Measurements from ENCODE around the gene EEF1AKMT4. TPM values are rescaled to one million over a fixed set of nuclear protein-coding genes. Genes with fewer than 3 reads are reported as not detected.
A peak's percentile ranks its signal among the peaks of the same experiment; 100 is the strongest.

EEF1AKMT4 gene
- total RNA-seq, 1 donor from 2014 or later, result 0.49 TPM

Small RNA genes lying within 50 kb of the gene (small RNA-seq; reads per million reads assigned to genes)
- gene MIR1224 (ENCODE audit: low replicate concordance), result 0.83 reads per million, percentile 69 among the genes with 10 or more reads in this experiment

Other genes starting within 250 kb of the EEF1AKMT4 start
- gene ABCC5, start 231.8 kb upstream of the EEF1AKMT4 start, total RNA-seq, result 37.1 TPM
- not detected for gene HTR3D, start 217.9 kb upstream of the EEF1AKMT4 start, total RNA-seq
- not detected for gene HTR3C, start 196.6 kb upstream of the EEF1AKMT4 start, total RNA-seq
- not detected for gene HTR3E, start 152.6 kb upstream of the EEF1AKMT4 start, total RNA-seq
- 29.7 TPM for gene EIF2B5, start 114.3 kb upstream of the EEF1AKMT4 start, total RNA-seq
- 28.0 TPM for gene DVL3, start 94.3 kb upstream of the EEF1AKMT4 start, total RNA-seq
- gene AP2M1, start 74.8 kb upstream of the EEF1AKMT4 start, total RNA-seq, result 228 TPM
- 38.4 TPM for gene ABCF3, start 63.5 kb upstream of the EEF1AKMT4 start, total RNA-seq
- gene VWA5B2, start 20.1 kb upstream of the EEF1AKMT4 start, total RNA-seq, result 1.7 TPM
- gene ALG3, start 710 bp upstream of the EEF1AKMT4 start, total RNA-seq, result 5.4 TPM
- 3.0 TPM for gene CAMK2N2, start 11.9 kb downstream of the EEF1AKMT4 start, total RNA-seq
- 2.7 TPM for gene ECE2, start 26.4 kb downstream of the EEF1AKMT4 start, total RNA-seq
- gene PSMD2, start 49.6 kb downstream of the EEF1AKMT4 start, total RNA-seq, result 207 TPM
- 107 TPM for gene EIF4G1, start 64.9 kb downstream of the EEF1AKMT4 start, total RNA-seq
- gene FAM131A, start 87.9 kb downstream of the EEF1AKMT4 start, total RNA-seq, result 40.1 TPM
- gene CLCN2, start 111.9 kb downstream of the EEF1AKMT4 start, total RNA-seq, result 6.1 TPM
- gene POLR2H, start 112.0 kb downstream of the EEF1AKMT4 start, total RNA-seq, result 27.3 TPM
- under 0.01 TPM for gene THPO, start 128.5 kb downstream of the EEF1AKMT4 start, total RNA-seq
- 8.6 TPM for gene CHRD, start 130.4 kb downstream of the EEF1AKMT4 start, total RNA-seq